ENCODE results near the gene PPM1A. TPM values are rescaled to one million over a fixed set of nuclear protein-coding genes. Genes with fewer than 3 reads are reported as not detected.

The PPM1A gene
- polyA plus RNA-seq, 3 donors: 18.4 to 34.1 (median 21.5) TPM

DNA sequence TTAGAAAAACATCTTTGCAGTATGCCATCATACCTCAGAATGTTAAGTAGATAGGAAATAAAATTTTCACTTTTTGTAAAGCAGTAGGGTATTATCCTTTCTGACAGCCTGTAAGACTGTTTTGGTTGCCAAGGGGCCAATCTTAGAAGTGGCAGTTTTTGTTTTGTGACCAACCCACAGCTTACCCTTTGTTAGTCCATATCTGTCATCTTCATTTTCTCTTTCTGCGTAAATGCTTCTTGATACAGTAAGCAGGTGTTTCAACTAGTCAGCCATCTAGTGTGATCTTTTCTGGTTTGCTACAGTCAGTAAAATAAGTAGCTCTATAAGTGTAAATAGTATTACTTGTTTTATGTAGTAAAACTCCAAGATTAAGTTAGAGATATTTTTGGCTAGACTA, 8.8 kb downstream of the PPM1A start:
- Mint-ChIP-seq H3K4me1 (peaks cover 22% of the 10 kb centered on the region), H3K9me3 (peaks cover 0 to 6% (median 0%) of the 10 kb centered on the region in 7 donors), H3K27me3 (ENCODE audit: low read depth in 3 of 3) (no peaks in the 10 kb centered on the region), H3K4me3 (no peak overlapping the region), H3K36me3 (peaks cover 3 to 9% of the 10 kb centered on the region in 2 donors), H3K27ac (no peak overlapping the region)
- Histone ChIP-seq H3K4me3 (replicated peaks in 1 of 3; ENCODE audit: low read depth in 2 of 3, low read length in 3 of 3) (no peak overlapping the region), H3K36me3 (replicated peaks in 1 of 2; ENCODE audit: control insufficient read depth in 1 of 2, insufficient read depth in 2 of 2, low read length in 2 of 2) (no peaks in the 10 kb centered on the region), H2AFZ (ENCODE audit: insufficient read depth, low read depth, low read length, poor library complexity, severe bottlenecking) (no peak overlapping the region), H3K9me3 (replicated peaks in 1 of 2; ENCODE audit: control insufficient read depth in 1 of 2, insufficient read depth in 1 of 2, low read length in 2 of 2) (peaks cover 0 to 2% of the 10 kb centered on the region in 2 donors), H4K20me1 (ENCODE audit: insufficient read depth, low read length) (peaks cover 100% of the 10 kb centered on the region), H3K27ac (ENCODE audit: low read depth in 1 of 2, low read length in 2 of 2) (no peak overlapping the region), H3K79me2 (ENCODE audit: insufficient read depth, low read length) (peaks cover 100% of the 10 kb centered on the region), H3K4me2 (replicated peaks; ENCODE audit: extremely low read depth, low read length, poor library complexity, severe bottlenecking) (no peak overlapping the region), H3K9ac (ENCODE audit: insufficient read depth, low read length, poor library complexity, severe bottlenecking) (no peak overlapping the region), H3K27me3 (ENCODE audit: control insufficient read depth in 2 of 2, insufficient read depth in 2 of 2, low read length in 2 of 2) (no peaks in the 10 kb centered on the region), H3K4me1 (ENCODE audit: control insufficient read depth in 1 of 2, insufficient read depth in 2 of 2, low read length in 2 of 2) (no peaks in the 10 kb centered on the region)
- TF ChIP-seq CTCF (IDR thresholded peaks at IDR 0.05): no peak
- DNase-seq: no peak
- intact Hi-C loops (cut with micrococcal nuclease): no loop called here
- no CpG with 5 or more reads among the region's 1 CpG for WGBS (ENCODE audit: insufficient coverage)

GRCh38 chr14:60265163-60265562, 16.1 kb downstream of the PPM1A start:
- Mint-ChIP-seq H3K4me1 (peaks cover 5% of the 10 kb centered on the region), H3K9me3 (peaks cover 6 to 18% (median 12%) of the 10 kb centered on the region in 7 donors), H3K27me3 (ENCODE audit: low read depth in 3 of 3) (no peaks in the 10 kb centered on the region), H3K27ac (peak overlapping the region in 1 of 7 donors; percentile 43), H3K4me3 (no peak overlapping the region), H3K36me3 (peaks cover 6 to 33% of the 10 kb centered on the region in 2 donors)
- Histone ChIP-seq H4K20me1 (ENCODE audit: insufficient read depth, low read length) (peaks cover 96% of the 10 kb centered on the region), H3K9me3 (replicated peaks in 1 of 2; ENCODE audit: control insufficient read depth in 1 of 2, insufficient read depth in 1 of 2, low read length in 2 of 2) (peaks cover 0 to 12% of the 10 kb centered on the region in 2 donors), H3K4me1 (ENCODE audit: control insufficient read depth in 1 of 2, insufficient read depth in 2 of 2, low read length in 2 of 2) (no peaks in the 10 kb centered on the region), H3K4me3 (replicated peaks in 1 of 3; ENCODE audit: low read depth in 2 of 3, low read length in 3 of 3) (no peak overlapping the region), H2AFZ (ENCODE audit: insufficient read depth, low read depth, low read length, poor library complexity, severe bottlenecking) (no peak overlapping the region), H3K36me3 (replicated peaks in 1 of 2; ENCODE audit: control insufficient read depth in 1 of 2, insufficient read depth in 2 of 2, low read length in 2 of 2) (no peaks in the 10 kb centered on the region), H3K27me3 (ENCODE audit: control insufficient read depth in 2 of 2, insufficient read depth in 2 of 2, low read length in 2 of 2) (no peaks in the 10 kb centered on the region), H3K79me2 (ENCODE audit: insufficient read depth, low read length) (peaks cover 99% of the 10 kb centered on the region), H3K9ac (ENCODE audit: insufficient read depth, low read length, poor library complexity, severe bottlenecking) (no peak overlapping the region), H3K4me2 (replicated peaks; ENCODE audit: extremely low read depth, low read length, poor library complexity, severe bottlenecking) (no peak overlapping the region), H3K27ac (ENCODE audit: low read depth in 1 of 2, low read length in 2 of 2) (no peak overlapping the region)
- no peak for DNase-seq
- TF ChIP-seq CTCF (IDR thresholded peaks at IDR 0.05): no peak
- intact Hi-C loops (cut with micrococcal nuclease): no loop called here
- WGBS (ENCODE audit: insufficient coverage): no CpG with 5 or more reads among the region's 1 CpG

Measured in CD14-positive monocyte (primary cell).